ENCODE measurements around the gene TRIM44.
A peak's percentile ranks its signal among the peaks of the same experiment; 100 is the strongest.
"Not testable (repeated sequence)": the region's sequence is repeated elsewhere in the genome, so short reads cannot be mapped to it uniquely, and the experiment has no call there.

The TRIM44 gene

DNA sequence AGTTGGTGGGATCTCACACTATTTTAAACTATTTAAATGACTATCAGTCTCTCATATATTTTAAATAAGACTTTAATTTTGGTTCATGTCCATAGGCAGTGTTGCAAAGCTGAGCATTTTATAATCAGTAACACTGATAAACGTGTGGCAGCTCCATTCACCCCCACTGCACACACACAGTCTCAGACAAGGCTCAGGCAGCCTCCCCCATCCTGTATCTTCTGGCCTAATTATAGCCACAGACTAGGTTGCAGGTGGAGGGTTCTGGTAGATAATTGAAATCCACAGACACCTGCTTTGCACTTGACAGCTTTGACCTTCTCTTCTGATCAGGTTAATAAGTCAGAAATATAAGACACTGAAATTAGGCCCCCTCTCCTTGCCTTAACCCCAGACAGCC lies 162.8 kb downstream of the TRIM44 start:
- no peak for DNase-seq

DNA sequence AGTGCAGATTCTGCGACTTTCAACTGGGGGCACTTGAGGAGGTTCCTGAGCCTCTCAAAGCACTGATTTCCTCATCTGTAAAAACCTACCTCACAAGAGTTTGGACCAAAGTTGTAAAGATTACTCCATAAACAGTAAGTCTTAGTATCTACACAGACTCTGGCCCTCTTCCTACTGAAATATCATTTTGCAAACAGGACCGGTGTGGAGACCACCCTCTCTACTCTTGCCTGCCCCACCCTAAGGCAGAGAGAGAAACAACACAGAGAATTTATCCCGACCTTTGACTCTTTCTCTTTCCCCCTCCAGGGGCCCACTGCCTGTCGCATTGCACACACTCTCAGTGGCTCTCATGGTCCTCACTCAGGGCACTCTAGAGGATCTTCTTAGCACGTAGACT lies 163.4 kb downstream of the TRIM44 start:
- DNase-seq = no peak

DNA sequence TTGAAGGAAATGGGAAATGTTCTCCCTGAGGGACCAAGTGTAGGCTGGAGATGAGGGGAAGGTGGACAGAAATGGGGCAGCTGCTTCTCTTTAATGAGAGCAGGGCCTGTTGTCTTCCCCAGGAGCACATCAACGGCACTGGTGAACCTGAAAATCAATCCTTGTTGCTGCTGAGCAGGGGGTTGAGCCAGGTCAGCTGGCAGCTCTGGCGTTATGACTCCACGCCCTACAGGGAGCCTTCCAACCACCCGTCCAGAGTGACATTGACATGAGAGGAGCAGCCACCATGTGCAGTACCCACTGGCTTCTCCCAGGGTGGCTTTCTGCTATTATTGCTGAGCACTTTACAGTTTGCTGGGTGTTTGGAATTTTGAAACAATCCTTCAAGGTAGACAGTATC lies 164.4 kb downstream of the TRIM44 start:
- no peak for DNase-seq

DNA sequence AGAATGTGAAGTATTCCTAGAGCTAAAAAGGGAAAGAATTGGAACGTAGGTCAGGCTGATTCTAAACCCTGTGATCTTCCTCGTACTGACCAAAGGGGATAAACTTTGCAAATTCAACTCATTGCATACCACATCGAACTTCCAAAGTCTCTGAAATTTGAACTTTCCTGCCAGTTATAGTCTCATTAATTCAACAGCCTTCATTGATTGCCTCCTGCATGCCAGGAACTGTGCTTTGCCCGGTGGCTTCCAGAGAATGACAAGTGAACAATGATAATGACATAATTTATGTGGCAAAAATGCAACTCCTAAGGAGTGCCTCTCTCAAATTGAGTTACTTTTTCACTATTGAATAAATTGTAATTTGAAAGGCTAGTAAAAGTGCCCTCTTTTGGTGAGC lies 173.6 kb downstream of the TRIM44 start:
- no peak for DNase-seq

DNA sequence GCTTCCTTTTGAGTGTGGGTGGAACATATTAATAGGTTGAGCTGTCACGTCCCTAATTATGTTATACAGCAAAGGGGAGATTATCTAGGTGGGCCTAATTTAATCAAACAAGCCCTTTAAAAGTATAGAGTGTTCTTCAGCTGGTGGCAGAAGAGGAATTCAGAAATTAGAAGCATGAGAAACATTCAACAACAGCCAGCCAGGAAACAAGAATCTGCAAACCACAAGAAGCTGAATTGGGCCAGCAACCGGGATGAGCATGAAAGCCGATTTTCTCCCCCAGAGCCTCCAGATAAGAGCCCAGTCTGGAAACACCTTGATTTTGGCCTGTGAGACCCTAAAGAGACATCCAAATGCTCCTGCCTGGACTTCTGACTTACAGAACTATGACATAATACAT lies 175.5 kb downstream of the TRIM44 start:
- no peak for DNase-seq

DNA sequence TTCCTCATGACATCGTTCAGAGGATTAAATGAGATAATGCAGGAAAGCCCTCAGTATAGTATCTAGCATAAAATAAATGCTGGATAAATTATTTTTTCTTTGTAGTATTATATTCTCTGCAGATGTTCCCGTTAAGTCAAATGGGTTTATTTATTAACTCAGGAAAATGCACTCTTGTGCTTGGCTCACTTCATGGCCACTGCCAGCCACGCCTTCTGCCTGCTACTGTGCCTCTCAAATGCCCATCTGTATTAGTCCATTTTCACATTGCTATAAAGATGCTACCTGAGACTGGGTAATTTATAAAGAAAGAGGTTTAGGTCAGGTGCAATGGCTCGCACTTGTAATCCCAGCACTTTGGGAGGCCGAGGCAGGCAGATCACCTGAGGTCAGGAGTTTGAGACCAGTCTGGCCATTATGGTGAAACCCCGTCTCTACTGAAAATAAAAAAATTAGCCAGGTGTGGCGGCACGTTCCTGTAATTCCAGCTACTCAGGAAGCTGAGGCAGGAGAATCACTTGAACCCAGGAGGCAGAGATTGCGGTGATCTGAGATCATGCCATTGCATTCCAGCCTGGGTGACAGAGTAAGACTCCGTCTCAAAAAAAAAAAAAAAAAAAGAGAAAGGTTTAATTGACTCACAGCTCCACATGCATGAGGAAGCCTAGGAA lies 176.3 kb downstream of the TRIM44 start:
- DNase-seq = not testable (repeated sequence)

DNA sequence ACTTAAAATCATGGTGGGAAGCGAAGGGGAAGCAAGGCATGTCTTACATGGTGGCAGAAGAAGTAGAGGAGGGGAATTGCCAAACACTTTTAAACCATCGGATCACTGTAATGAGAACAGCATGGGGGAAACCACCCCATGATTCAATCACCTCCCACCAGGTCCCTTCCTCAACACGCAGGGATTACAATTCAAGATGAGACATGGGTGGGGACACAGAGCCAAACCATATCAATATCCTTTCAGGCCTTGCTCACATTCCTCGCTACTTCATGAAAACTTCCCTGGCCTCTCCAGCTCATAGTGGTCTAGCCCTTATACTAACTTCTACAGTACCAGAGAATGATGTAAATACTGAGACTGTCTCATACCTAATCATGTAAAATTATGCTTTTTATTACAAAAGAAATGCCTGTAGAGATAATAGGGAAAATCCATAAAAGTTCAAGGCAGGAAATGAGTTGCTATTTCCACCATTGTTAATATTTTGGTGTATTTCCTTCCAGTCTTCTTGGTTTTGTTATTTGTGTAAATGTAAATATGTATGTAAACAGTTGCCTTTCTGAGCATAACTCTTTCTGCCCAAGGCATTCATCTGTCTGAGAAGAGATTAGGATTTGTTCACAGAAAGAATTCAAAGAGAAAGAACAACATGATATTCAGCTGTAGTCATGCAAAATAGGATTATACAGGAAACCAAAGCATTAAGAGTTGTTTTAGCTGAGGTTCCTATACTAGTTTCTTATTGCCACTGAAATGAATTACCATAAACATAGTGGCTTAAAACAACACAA lies 177.0 kb downstream of the TRIM44 start:
- DNase-seq = no peak

DNA sequence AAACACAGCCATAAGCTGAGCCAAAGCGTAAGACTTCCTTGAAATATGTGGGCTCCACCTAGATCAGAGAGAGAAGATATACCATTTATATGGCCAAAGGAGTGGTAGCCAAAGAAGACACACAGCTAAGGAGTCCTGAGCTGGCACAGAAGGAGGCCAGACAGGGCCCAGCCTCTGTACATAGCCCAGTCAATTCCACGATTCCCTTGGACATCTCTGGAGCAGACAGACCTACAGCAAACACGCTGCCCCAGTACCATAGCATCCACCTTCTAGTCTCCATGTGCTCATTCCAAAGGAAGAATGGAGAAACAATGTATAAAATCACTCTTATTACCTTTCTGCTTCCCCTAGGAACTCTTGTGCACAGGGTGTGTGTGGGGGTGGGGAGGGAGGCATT lies 179.2 kb downstream of the TRIM44 start:
- DNase-seq = no peak

DNA sequence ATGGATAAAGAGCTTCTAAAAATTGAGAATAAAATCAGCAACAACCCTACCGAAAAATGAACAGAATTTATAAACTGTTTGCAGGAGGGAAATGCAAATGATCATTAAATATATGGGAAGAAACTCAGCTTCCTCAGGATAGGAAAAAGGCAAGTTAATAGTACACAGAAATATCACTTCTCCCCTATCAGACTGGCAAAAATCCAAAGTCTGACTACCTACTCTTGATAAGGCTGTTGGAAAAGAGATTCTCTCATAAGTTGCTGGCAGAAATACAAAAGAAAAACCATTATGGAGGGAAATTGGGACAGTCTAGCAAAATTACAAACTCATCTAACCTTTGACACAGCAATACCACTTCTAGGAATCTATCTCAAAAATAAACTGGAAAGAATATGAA lies 180.4 kb downstream of the TRIM44 start:
- DNase-seq = no peak

DNA sequence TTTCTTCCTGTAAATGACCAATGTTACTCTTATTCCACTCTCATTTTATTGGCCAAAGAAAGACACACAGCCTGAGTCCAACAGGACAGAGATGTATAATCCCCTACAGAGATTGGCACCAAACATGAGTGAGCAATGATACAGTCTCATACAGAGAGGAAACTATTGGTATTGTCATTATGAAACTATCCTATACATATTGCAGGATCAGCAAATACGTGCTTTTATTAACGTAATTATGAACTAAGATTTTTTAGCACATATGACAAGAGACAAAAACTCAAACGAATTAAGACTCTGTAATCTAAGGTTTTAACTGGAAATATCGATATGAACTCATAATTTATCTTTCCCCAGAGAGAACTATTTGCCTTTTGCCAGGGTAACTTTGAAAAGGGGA lies 182.0 kb downstream of the TRIM44 start:
- DNase-seq = no peak

DNA sequence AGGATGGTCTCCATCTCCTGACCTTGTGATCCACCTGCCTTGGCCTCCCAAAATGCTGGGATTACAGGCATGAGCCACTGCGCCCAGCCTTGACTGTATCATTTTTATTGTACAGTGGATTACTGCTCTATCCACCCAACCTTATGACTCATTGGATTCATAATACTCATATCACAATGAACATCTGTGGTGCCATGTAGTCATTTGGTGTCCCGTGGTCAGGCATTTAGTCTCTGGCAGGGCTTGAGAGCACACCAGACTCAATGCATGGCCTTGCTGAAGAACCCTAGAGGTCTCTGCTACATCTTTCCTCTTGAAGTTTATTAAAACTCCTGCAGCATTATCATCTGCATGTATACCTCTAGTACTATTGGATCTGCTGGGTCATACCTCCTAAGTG lies 183.3 kb downstream of the TRIM44 start:
- no peak for DNase-seq

DNA sequence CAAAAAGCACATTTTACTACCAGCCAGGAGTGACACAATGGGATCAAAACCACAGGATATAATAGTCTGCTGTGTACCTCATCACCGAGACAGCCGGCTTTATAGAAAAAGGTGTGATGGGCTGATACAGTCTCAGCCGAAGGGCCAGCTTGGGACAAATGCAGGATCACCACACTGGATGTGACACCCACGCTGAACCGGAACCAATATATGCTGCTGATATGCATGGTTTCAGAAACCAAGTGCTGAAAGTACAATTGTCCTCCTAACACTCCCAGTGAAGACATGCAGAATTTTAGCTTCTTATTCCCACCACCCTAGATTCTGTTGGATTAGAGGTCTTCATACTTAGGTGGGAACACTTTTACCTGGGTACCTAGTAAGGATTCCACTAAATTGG lies 184.3 kb downstream of the TRIM44 start:
- no peak for DNase-seq

DNA sequence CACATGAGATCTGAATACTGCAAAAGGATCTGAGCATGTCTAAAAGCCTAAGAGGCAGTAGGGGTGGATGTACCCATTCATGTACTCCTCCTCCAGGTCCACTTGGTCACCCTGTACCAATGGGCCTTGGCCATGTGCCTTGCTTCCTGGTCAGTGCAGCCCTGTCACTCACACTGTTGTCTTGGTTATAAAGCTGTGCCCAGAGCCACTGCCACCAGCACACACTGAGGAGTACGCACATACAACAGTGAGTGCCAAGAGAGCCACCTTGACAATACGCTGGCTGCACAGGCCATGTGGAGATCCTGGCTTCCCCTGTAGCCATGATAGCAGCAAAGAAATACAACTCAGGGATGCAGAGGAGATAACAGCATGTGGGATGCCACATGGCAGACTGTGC lies 184.9 kb downstream of the TRIM44 start:
- no peak for DNase-seq

DNA sequence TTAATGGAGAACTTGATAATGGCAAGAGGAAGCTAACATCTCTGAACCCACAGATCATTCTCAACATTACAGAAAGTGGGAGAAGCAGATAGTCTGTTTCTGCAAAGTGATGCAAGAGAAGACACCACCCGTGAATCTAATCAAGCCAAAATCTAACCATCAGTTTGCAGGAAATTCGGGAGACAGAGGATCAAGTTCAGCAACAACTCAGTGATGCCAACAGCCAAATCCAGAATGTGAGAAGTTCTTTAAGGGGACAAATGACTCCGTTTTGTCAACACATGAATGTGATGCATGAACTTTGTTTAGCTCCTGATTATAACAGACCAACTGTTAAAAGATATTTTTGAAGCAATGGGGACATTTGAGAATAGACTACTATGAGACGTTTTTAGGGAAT lies 186.0 kb downstream of the TRIM44 start:
- no peak for DNase-seq

DNA sequence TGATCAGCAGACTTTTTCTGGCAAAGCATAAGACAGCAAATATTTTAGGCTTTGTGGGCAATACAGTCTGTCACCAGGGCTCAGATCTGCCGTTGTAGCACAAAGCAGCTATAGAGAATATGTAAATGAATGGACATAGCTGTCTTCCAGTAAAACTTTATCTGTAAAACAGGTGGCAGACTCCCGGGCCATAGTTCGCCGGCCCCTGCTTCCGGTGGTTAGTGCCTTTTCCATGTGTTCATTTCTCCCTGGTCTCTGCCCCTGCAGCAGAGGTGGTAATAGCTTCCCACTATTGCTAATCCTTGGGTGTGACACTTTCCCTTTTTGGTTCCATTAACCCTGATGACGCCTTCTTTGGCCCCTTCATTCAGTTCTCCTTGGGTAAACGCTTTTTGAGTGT lies 187.6 kb downstream of the TRIM44 start:
- DNase-seq = no peak

DNA sequence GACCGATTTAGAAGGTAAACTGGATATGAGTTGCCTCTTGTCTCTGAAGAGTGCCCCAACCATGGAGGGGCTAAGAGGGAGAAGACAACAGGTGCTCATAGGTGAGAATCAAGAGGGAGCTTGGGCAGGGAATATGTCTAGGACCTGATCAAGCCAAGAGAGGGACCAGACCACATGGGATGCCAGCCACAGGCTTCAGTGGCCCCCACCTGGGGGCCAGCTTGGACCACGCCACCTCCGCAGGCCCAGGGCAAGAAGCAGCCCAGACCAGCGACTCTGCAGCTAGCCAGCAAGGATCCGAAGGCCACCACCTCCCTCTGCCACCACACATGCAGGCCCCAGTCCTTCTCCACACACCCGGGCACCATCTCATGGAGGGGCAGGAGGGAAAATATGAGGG lies 188.8 kb downstream of the TRIM44 start:
- DNase-seq = no peak

DNA sequence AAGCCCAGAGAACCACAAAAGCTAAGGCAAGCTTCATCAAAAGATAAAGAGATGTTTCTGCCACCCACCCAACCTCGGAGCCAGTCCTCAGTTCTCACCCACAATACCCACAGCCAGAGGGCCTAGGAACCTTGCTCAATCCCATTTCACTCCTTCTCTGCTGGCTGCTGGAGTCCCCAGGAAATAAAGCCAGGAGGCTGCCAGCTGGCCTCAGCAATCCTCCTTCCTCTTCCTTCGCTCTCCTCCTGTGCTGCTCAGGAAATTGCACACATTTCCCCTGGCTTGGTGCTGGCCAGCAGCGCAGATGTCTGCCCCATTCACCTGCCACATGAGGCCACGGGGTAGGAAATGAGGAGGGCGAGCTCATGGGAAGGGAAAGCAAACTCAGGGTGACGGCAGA lies 189.5 kb downstream of the TRIM44 start:
- no peak for DNase-seq

DNA sequence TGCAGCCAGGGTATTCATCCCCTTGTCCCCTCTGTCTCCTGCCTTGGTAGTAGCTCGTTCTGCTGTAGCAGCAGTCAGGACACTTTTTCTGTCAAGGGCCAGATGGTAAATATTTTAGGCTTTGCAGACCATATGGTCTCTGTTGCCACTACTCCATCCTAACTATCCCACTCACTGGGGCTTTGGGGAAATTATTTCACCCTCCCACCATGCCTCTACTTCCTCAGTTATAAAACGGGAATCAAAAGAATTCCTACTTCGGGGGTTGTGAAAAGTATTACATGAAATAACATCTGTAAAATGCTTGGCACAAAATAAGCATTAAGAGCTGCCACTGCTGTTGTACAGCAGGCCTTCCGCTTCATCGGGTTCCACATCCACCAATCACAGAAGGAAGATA lies 191.4 kb downstream of the TRIM44 start:
- no peak for DNase-seq

DNA sequence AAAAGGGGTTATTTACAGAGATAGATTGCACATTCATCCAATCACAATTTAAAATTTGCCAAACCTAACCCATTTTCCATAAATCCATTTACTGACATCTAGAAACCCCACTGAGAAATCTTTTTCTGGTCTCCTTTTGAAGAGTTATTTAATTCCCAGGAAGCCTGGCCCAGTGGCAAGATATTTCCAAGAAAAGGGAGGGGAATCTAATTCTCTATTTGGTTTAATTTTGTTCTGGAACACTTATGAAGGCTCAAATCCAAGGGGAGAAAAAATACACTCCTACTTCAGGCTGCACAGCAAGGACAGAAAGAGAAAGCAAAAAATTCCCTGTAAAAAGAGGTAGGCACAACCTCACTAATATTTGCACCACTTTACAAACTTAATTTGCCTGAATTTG lies 193.1 kb downstream of the TRIM44 start:
- DNase-seq = no peak

DNA sequence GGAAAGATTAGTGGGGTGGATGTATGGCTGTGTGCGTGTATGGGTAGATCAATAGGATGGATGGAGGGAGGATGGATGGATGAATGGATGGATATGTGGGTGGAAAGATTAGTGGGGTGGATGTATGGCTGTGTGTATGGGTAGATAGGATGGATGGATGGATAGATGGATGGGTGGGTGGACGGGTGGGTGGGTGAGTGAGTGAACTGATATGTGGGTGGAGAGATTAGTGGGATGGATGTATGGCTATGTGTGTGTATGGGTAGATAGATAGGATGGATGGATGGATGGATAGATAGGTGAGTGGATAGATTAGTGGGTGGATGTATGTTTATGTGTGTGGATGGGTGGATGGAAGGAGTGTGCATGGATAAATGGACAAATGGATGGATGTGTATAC lies 193.7 kb downstream of the TRIM44 start:
- DNase-seq = no peak

DNA sequence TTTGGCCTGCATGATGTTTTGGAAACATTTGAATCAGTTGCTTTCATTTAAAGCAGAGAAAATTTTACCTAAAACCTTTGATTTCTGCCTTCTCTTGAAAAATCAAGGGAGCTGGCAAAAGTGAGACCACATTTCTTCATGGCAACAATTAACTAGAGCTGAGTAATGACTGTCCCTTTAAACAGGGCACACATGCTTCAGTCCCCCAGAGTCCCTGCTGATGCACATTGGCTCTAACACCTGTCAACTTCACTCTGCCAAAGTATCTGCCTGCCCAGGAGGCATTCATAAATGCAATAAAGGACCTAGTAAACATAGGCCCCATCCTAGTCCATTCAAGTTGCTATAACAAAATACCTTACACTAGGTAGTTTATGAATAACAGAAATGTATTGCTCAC lies 194.2 kb downstream of the TRIM44 start:
- DNase-seq = no peak

DNA sequence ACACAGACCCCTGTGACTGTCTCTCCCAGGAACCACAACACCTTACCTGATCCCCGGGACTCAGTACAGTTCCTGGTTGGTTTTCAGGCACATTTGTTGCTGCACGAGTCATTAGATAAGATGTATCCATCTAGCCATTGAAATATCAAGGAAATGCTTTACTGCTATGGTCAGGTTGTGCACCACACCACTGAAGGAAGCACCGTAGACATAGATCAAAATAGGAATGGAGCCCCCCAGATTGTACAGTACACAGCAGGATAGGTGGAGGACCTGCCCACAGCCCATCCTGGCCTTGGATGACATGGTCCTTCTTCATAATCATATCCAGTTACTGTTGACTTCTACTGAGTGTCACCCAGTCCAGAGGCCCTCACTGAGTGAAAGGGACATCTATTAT lies 195.3 kb downstream of the TRIM44 start:
- DNase-seq = no peak

DNA sequence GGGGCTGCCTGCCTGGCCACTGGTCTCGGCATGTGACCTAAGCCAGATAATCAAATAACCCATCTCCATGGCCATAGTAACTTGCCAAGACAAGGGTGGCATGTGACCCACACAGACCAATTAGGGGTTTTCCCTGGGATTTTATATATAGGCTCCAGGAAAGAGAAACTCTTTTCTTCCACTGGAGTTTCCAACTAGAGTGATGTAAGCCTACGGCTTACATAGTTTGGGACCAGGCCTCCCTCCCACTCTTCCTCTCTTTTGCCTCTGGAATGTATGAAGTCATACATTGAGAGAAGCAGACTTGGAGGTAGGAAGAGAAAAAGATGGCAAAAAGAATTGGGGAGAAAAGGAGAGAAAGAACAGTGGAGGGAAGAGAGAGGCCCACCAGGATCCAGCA lies 196.7 kb downstream of the TRIM44 start:
- no peak for DNase-seq

DNA sequence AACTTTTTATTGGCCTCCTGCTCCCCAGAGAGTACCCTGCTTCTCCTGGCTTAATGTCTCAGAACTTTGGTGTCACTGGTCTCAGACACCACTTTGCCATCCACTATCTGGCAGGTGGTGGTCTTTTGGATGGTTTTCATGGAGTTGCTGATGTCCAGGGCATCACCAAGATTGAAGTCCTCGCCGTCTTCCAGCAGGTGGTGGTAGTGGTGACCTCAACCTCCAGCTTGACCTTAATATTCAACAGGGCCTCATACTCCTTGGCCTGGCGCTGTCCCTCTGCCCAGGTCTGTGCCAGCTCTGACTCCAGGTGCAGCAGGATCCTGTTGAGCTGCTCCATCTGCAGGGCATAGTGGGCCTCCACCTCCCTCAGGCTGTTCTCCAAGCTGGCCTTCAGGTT lies 197.6 kb downstream of the TRIM44 start:
- DNase-seq = peak; percentile 1

DNA sequence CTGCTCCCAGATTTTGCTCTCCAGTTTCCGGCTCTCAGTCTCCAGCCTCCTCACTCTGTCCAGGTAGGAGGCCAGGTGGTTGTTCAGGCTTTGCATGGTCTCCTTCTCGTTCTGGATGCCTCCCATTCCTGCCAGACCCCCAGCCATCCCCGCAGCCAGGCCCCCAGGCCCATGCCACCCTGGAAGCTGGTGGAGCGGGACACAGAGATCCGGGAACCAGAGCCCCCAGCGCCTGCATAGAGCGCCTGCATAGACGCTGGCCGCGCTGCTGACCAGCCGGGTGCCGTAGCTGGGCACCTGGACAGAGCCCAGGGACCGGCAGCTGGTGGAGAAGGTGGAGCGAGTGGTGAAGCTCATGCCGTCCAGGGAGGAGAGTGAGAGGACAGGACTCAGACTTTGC lies 198.6 kb downstream of the TRIM44 start:
- DNase-seq = no peak
